HAP-1 (cell line): ENCODE data around the gene VWDE.

Source experiments
- DNase-seq, 2 experiments: peaks; one replicate each; pipeline ENCODE4 v3.0.0-alpha.2; 2016 to 2020; ENCODE audit warnings: low spot score in 2 of 2
- H3K27me3 ChIP-seq: fragments of 250-450 bp; sonication (Bioruptor Pico); 2 replicates; pipeline ENCODE4 v1.5.1; 2020; ENCODE audit warnings: low read depth, mild to moderate bottlenecking, moderate library complexity
- H3K36me3 ChIP-seq: fragments of 250-450 bp; sonication (Bioruptor Pico); replicated peaks from 2 replicates; pipeline ENCODE4 v1.5.1; 2020; ENCODE audit warnings: mild to moderate bottlenecking
- H3K4me1 ChIP-seq: fragments of 250-450 bp; sonication (Bioruptor Pico); 2 replicates; pipeline ENCODE4 v1.5.1; 2020; ENCODE audit warnings: mild to moderate bottlenecking
- H3K4me3 ChIP-seq: fragments of 250-450 bp; sonication (Bioruptor Pico); 2 replicates; pipeline ENCODE4 v1.5.1; 2020; ENCODE audit warnings: mild to moderate bottlenecking, moderate library complexity
- H3K9me3 ChIP-seq: fragments of 250-450 bp; sonication (Bioruptor Pico); 2 replicates; pipeline ENCODE4 v1.5.1; 2020; ENCODE audit warnings: mild to moderate bottlenecking, moderate library complexity
- in situ Hi-C: fragments of 300-500 bp; cut with MboI; formaldehyde crosslinking; loops from 3 replicates; pipeline ENCODE4 v1.14.3; 2020; ENCODE audit warnings: low sequenced_read_pairs, inconsistent platforms, mixed read lengths

VWDE gene

GRCh38 chr7:12389089-12389700 is 14.5 kb downstream of the VWDE start:
- Histone ChIP-seq H3K4me3 (no peak overlapping the region), H3K36me3 (peaks cover 3% of the 10 kb centered on the region), H3K4me1 (peaks cover 12% of the 10 kb centered on the region), H3K9me3 (no peaks in the 10 kb centered on the region), H3K27me3 (no peaks in the 10 kb centered on the region)
- peak; percentile 73 to 75 for DNase-seq
- in situ Hi-C loops: no loop called here

DNA sequence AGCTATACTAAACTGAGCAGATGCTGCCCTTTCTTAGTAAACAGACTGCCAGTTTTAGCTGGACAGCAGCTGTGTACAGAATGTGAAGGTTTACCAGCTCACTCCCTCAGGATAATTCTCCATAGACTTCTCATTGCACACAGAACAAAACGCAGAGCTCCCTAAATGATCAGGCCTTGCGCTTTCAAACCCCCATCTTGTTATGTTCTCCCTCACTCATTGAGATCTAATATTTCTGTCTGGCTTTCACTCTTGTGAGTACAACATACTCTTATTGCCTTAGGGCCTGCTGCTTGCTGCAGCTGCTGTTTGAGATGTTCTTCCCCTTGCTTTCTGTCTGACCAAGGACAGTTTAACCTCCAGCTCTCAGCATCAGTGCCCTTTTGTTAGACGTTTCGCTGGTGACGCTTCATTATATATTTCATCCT is 17.3 kb downstream of the VWDE start:
- in situ Hi-C loops: no loop called here
- H3K4me1 ChIP-seq: peaks cover 5% of the 10 kb centered on the region
- peaks cover 3% of the 10 kb centered on the region for H3K36me3 ChIP-seq
- H3K4me3 ChIP-seq: no peak overlapping the region
- H3K27me3 ChIP-seq: no peaks in the 10 kb centered on the region
- H3K9me3 ChIP-seq: no peaks in the 10 kb centered on the region
- no peak for DNase-seq

GRCh38 chr7:12385364-12385786 is 18.3 kb downstream of the VWDE start:
- Histone ChIP-seq H3K9me3 (no peaks in the 10 kb centered on the region), H3K27me3 (no peaks in the 10 kb centered on the region), H3K4me1 (no peaks in the 10 kb centered on the region; the same call in 1 of the 2 replicates), H3K36me3 (peaks cover 3% of the 10 kb centered on the region), H3K4me3 (no peak overlapping the region)
- no peak for DNase-seq
- in situ Hi-C loops: no loop called here

GRCh38 chr7:12383377-12383776 is 20.3 kb downstream of the VWDE start:
- H3K27me3 ChIP-seq: no peaks in the 10 kb centered on the region
- H3K36me3 ChIP-seq: no peaks in the 10 kb centered on the region; the same call in 1 of the 2 replicates
- DNase-seq: no peak
- no peaks in the 10 kb centered on the region for H3K9me3 ChIP-seq
- in situ Hi-C loops: no loop called here
- H3K4me3 ChIP-seq: no peak overlapping the region
- H3K4me1 ChIP-seq: no peaks in the 10 kb centered on the region; the same call in 1 of the 2 replicates

- no peaks in the 10 kb centered on the region; the same call in 1 of the 2 replicates for H3K36me3 ChIP-seq
- no peaks in the 10 kb centered on the region for H3K4me1 ChIP-seq
- H3K9me3 ChIP-seq: no peaks in the 10 kb centered on the region
- DNase-seq: no peak
- H3K4me3 ChIP-seq: no peak overlapping the region
- H3K27me3 ChIP-seq: no peaks in the 10 kb centered on the region
- in situ Hi-C loops: no loop called here
Measured at GRCh38 chr7:12378389-12378788, 25.3 kb downstream of the VWDE start.

- in situ Hi-C loops: no loop called here
Measured at GRCh38 chr7:12377406-12377805, 26.3 kb downstream of the VWDE start.

DNA sequence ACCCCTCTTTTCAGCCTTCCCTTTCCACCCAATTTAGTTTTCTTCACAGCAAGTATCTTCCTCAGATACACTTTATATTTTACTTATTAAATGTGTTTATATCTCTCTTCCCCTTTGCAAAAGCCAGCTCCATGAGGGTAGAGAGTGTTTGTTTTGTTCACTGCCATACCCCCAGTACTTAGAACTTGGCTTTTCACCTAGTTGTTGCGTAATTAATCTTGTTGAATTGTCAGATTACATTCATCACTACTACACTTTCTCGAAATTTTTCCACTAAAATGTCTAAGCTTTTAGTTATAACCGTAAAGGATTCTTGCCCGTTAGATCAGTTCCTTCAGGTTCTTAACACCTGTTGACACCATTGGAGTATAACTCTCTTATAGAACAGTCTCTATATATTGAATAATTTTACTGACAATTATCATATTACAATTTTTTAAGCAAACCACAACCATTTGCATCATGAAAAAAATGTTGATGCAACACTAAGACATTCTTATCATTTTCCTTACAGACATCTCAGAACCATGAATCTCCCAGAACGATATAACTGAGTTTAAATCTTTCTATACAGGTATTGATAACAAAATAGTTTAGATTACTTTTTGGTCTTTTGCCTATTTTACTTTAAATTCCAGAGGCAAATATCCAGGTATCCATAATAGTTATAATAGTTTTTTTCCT is 29.9 kb downstream of the VWDE start:
- Histone ChIP-seq H3K27me3 (no peaks in the 10 kb centered on the region), H3K9me3 (no peaks in the 10 kb centered on the region), H3K4me1 (no peaks in the 10 kb centered on the region), H3K36me3 (no peaks in the 10 kb centered on the region), H3K4me3 (no peak overlapping the region)
- DNase-seq: no peak
- in situ Hi-C loops: no loop called here

More at GRCh38 chr7:12377406-12377805, 26.3 kb downstream of the VWDE start:
- no peak for DNase-seq
- Histone ChIP-seq H3K9me3 (no peaks in the 10 kb centered on the region), H3K4me1 (no peaks in the 10 kb centered on the region), H3K27me3 (no peaks in the 10 kb centered on the region), H3K36me3 (no peaks in the 10 kb centered on the region; the same call in 1 of the 2 replicates), H3K4me3 (no peak overlapping the region)

DNA sequence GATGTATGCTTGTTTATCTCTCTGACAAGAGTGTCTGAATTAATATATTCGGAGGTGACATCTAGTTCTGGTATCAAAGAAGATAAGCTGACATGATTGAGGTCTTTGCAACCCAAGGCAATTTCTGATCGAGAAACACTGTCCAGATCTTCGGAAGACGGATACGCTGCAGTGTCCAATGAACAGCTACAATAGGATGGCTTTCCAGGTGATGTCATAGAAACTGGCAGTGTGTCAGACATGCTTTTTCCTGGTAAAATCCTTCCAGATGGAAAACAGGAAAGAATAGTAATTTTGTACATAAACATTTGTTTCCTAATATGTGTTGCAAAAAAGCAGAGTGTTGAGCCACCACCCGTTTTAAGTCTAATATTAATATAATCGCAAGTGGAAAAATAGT is 33.4 kb downstream of the VWDE start:
- no peaks in the 10 kb centered on the region for H3K4me1 ChIP-seq
- no peaks in the 10 kb centered on the region for H3K9me3 ChIP-seq
- H3K4me3 ChIP-seq: no peak overlapping the region
- DNase-seq: no peak
- in situ Hi-C loops: no loop called here
- H3K36me3 ChIP-seq: no peaks in the 10 kb centered on the region
- no peaks in the 10 kb centered on the region for H3K27me3 ChIP-seq

GRCh38 chr7:12369756-12370155 is 33.9 kb downstream of the VWDE start:
- DNase-seq: no peak
- no peaks in the 10 kb centered on the region for H3K9me3 ChIP-seq
- no peaks in the 10 kb centered on the region for H3K36me3 ChIP-seq
- H3K4me1 ChIP-seq: no peaks in the 10 kb centered on the region
- H3K27me3 ChIP-seq: no peaks in the 10 kb centered on the region
- in situ Hi-C loops: no loop called here
- H3K4me3 ChIP-seq: no peak overlapping the region

DNA sequence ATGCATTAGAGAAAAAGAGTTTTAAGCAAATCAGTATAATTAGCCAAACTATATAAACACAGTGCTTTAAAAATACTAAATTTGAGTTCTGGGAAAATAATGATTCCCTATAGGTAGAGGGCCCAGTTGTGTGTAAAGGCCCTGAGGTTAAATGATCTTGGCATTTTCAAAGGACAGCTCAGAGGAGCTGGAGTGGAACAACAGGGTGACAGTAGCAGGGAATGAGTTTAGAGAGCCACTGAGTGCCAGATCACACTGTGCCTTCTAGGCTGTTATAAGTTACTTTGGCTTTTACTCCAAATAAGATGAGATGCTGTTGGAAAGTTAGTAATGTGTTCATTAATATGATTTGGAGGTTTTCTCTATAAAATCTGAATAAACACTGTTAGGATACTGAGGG is 34.6 kb downstream of the VWDE start:
- DNase-seq: no peak
- no peaks in the 10 kb centered on the region for H3K36me3 ChIP-seq
- in situ Hi-C loops: no loop called here

GRCh38 chr7:12360948-12361347 is 42.7 kb downstream of the VWDE start:
- no peaks in the 10 kb centered on the region for H3K4me1 ChIP-seq
- no peak overlapping the region for H3K4me3 ChIP-seq
- peaks cover 10% of the 10 kb centered on the region for H3K36me3 ChIP-seq
- in situ Hi-C loops: no loop called here
- DNase-seq: no peak
- H3K27me3 ChIP-seq: no peaks in the 10 kb centered on the region
- H3K9me3 ChIP-seq: no peaks in the 10 kb centered on the region

More for the DNA sequence above, 34.6 kb downstream of the VWDE start:
- H3K27me3 ChIP-seq: no peaks in the 10 kb centered on the region
- H3K9me3 ChIP-seq: no peaks in the 10 kb centered on the region
- H3K4me3 ChIP-seq: no peak overlapping the region
- H3K4me1 ChIP-seq: no peaks in the 10 kb centered on the region

- no peaks in the 10 kb centered on the region for H3K9me3 ChIP-seq
- peak in 1 of 2 experiments; percentile 4 for DNase-seq
- no peaks in the 10 kb centered on the region for H3K4me1 ChIP-seq
- H3K27me3 ChIP-seq: no peaks in the 10 kb centered on the region
- in situ Hi-C loops: no loop called here
- H3K36me3 ChIP-seq: peaks cover 19% of the 10 kb centered on the region
- no peak overlapping the region for H3K4me3 ChIP-seq
Measured at GRCh38 chr7:12358694-12359093, 45.0 kb downstream of the VWDE start.

DNA sequence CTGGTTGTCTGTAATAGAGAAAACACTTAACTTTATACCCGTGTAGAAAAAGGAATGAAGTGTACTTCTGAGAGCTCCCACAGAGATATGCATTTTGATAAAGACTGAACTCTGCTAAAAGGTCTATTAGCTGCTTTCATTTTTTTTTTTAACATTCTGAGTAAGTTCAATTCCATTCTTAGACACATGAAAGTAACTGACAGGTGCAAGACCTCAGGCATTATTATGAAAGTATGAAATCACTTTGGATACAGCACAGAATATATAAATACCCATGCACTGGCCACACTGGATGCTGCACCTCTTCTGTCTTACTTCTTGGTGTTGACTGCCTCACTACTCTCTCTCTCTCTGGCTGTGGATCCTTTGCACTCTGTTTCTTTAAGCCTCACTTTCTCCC is 46.2 kb downstream of the VWDE start:
- in situ Hi-C loops: no loop called here
- DNase-seq: no peak
- no peaks in the 10 kb centered on the region for H3K4me1 ChIP-seq
- no peak overlapping the region for H3K4me3 ChIP-seq
- no peaks in the 10 kb centered on the region for H3K27me3 ChIP-seq
- no peaks in the 10 kb centered on the region for H3K9me3 ChIP-seq
- peaks cover 19% of the 10 kb centered on the region for H3K36me3 ChIP-seq

- Histone ChIP-seq H3K36me3 (peaks cover 19% of the 10 kb centered on the region; the same call in 1 of the 2 replicates), H3K27me3 (no peaks in the 10 kb centered on the region), H3K4me1 (no peaks in the 10 kb centered on the region), H3K9me3 (no peaks in the 10 kb centered on the region), H3K4me3 (no peak overlapping the region)
- no peak for DNase-seq
- in situ Hi-C loops: no loop called here
Measured at GRCh38 chr7:12351843-12352242, 51.8 kb downstream of the VWDE start.
